D341Med (cell line): ENCODE results near the gene TIMP2.

Experiments used
- DNase-seq: peaks from one replicate; pipeline ENCODE4 v3.0.0; 2012; ENCODE audit warnings: low spot score

The TIMP2 gene

GRCh38 chr17:78836420-78837021 is 88.7 kb downstream of the TIMP2 start:
- DNase-seq: no peak

DNA sequence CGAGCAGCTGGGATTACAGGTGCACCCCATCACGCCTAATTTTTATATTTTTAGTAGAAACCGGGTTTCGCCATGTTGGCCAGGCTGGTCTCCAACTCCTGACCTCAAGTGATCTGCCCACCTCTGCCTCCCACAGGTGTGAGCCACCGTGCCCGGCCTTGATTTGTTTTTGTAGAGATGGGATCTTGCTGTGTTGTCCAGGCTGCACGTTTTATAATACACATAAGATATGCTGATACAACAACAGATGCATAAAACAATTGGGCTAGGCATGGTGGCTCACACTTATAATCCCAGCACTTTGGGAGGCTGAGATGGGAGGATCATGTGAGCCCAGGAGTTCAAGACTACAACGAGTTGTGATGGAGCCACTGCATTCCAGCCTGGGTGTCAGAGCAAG is 90.6 kb downstream of the TIMP2 start:
- no peak for DNase-seq

GRCh38 chr17:78832541-78832810 is 92.7 kb downstream of the TIMP2 start:
- no peak for DNase-seq

GRCh38 chr17:78831688-78832540 is 93.3 kb downstream of the TIMP2 start:
- peak; percentile 36 for DNase-seq

DNA sequence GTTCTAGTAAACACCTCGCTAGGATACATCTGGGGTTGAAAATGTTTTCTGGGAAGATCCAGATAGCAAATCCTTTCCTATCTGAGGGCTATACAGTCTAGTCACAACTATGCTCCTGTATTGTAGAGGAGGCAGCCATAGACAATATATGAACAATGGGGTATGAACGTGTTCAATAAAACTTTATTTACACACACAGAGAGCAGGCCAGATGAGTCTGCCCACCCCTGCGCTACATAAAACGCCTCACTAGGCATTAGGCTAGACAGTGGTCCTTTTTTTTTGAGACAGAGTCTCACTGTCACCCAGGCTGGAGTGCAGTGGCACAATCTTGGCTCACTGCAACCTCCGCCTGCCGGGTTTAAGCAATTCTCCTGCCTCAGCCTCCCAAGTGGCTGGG is 95.7 kb downstream of the TIMP2 start:
- no peak for DNase-seq

- peak; percentile 75 for DNase-seq
Observed at GRCh38 chr17:78828470-78829185, 96.6 kb downstream of the TIMP2 start.

DNA sequence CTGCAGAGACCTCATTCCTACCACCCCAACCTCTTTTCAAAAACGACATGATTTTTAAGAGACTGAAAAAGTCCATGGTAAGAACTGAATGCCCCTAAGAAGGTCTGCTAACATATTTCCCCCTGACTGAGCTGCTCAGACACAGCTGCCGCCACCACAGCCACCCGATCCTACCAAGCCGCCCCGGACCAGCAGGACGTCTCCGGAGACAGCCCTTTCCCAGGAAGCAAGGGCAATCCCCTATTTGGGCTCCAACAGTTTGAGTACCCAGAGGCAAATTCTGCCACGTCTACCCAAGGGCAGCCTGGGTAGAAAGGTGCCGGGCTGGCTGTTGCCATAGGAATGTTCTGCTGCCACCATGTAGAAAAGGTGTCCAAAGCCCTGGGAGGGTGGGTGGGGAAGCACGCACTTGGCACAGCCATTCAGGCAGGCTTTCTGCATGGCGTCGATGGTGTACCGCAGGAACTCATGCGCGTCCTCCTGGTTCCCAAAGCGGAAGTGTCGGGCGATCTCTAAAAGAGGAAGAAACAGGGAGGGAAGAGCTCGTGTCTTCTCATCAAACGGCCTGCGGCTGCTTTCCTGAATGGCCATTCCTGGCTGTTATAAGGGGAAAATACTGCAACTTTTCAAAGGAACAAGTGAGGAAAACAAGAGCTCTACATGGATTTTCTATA is 98.2 kb downstream of the TIMP2 start:
- peak; percentile 30 for DNase-seq

DNA sequence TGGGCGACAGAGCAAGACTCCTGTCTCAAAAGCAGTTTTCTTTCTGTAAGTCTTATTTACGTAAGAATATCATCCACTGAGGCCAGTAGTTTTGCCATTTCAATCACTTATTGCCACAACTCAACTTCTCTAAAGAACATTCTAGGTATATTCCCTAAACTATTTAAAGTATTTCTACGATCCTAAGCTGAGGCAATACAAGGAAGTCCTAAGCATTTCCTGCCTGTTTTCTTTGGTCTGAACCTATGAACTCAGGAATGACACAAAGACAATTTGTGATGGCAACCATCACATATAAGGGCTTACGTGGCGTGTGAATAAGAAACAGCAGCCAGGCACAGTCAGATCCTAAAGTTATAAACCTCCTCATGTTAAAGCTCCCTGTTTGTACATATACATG is 98.8 kb downstream of the TIMP2 start:
- no peak for DNase-seq

DNA sequence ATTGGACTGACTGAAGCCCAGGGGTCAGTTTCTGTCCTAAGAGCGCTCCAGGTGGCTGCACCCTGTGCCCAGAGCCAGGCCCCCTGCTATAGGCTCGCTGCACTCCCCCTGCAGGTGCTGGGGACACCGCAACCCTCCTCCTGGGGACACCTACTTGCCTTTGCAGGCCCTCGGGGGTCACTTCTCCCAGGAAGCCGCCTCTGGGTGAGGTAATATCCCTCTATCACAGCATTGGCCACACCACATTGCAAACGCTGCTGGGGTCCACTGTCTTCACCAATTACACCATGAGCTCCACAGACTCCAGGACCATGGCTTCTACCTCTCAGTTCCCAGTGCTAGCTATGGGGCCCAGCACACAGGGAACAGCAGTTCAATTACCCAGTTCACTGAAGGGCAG is 99.5 kb downstream of the TIMP2 start:
- peak; percentile 29 for DNase-seq

DNA sequence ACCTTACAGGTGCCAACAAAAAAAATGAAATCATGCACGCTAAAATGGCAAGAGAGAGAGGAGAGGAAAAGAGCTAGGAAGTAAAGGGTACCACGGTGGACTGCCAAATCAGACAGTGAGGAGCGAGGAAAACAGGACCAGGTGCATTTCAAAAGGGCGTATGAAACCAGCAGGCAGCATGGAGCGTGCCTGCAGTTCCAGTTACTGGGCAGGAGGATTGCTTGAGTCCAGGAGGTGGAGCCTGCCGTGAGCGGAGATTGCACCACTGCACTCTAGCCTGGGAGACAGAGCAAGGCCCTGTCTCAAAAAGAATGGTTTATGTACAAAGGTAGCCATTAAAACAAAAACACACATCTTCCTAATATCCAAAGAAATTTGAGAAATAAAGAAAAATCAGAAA is 100.9 kb downstream of the TIMP2 start:
- no peak for DNase-seq

GRCh38 chr17:78823282-78824046 is 101.7 kb downstream of the TIMP2 start:
- peak; percentile 25 for DNase-seq

GRCh38 chr17:78822552-78822951 is 102.6 kb downstream of the TIMP2 start:
- peak; percentile 42 for DNase-seq

- peak; percentile 31 for DNase-seq
Observed at GRCh38 chr17:78821961-78822360, 103.2 kb downstream of the TIMP2 start.

GRCh38 chr17:78820841-78821240 is 104.3 kb downstream of the TIMP2 start:
- peak; percentile 35 for DNase-seq

- peak; percentile 37 for DNase-seq
Observed at GRCh38 chr17:78819806-78820792, 105.1 kb downstream of the TIMP2 start.

DNA sequence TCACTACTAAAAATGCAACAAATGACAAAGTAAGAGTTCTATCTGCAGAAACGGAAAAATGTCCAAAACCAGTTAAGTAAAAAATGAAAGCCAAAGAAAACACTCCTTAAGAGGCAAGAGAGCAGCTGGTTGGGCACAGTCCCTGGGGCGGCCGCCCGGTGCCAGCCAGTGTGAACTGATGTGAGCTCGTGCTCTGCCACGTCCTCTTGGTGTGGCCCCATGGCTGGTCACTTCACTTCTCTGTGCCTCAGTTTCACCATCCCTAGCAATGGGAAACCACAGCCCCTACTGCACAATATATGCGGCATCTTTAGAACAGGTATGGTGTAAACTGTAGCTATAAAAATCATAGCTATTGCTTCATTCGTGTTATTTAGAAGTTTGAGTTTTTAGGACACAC is 105.8 kb downstream of the TIMP2 start:
- DNase-seq: peak; percentile 34

DNA sequence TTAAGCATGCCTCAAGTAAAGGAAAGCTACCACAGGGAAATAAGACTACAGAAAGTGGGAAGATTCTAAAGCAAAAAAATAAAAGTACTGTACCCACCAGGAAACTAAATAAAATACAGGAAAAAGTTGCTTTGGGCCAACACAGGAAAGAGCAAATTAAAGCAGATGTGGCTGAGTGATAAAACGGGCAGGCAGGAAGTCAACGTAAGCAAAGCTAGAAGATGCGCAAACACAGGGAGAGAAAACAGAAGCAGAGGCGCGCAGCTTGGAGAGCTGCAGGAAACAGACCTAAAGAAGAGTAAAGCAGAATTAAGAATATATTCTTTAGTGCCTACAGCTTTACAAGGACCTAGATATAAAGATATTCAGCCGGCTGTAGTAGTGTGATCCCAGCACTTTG is 106.3 kb downstream of the TIMP2 start:
- no peak for DNase-seq

GRCh38 chr17:78818152-78818846 is 106.9 kb downstream of the TIMP2 start:
- no peak for DNase-seq

DNA sequence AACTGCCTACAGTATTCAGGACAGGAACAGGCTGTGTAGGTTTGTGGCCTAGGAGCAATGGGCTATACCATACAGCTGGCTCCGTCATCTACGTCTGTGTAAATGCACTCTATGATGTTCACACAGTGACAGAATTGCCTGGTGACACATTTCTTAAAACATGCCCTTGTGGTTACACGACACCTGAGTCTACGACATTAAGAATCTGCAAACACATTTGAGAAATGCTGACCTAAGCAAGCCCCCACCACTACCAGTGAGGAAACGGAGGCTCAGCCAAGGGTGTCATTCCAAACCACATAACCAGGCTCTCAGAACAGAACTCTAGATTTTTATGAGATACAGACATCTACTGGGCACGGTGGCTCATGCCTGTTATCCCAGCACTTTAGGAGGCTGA is 108.1 kb downstream of the TIMP2 start:
- no peak for DNase-seq

DNA sequence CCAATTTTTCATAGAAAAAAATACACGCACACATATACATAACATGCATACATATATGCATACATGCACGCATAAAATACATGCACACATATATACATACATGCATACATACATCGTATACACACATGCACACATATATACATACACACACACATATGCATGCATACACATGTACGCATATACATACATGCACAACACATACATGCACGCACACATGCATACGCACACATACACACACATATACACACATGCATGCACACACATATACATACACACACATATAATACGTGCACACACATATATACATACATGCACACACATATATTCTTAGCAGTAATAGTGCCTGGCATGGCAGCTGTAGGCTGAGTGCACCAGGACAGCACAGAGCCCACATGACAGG is 109.5 kb downstream of the TIMP2 start:
- DNase-seq: no peak
